GM12873 (cell line): Measurements from ENCODE around the gene DVL1.

Experiments used
- CTCF ChIP-seq: IDR thresholded peaks from 2 replicates; pipeline ENCODE4 v1.5.1; 2012; ENCODE audit warnings: low read depth, mild to moderate bottlenecking, moderate library complexity, low read length, control low read depth; ENCODE audit not compliant: insufficient read depth; ENCODE audit errors: missing control alignments

The DVL1 gene

GRCh38 chr1:1371746-1372711, 22.8 kb upstream of the DVL1 start:
- peak; percentile 95 for TF ChIP-seq CTCF

GRCh38 chr1:1371364-1371745, 22.1 kb upstream of the DVL1 start:
- TF ChIP-seq CTCF = no peak

GRCh38 chr1:1370771-1371300, 21.6 kb upstream of the DVL1 start:
- TF ChIP-seq CTCF = no peak

- TF ChIP-seq CTCF = no peak
Measured at GRCh38 chr1:1367315-1367714, 18.1 kb upstream of the DVL1 start.

- TF ChIP-seq CTCF = no peak
Measured at GRCh38 chr1:1366699-1367066, 17.5 kb upstream of the DVL1 start.

- TF ChIP-seq CTCF = no peak
Measured at GRCh38 chr1:1365875-1366698, 16.9 kb upstream of the DVL1 start.

- no peak for TF ChIP-seq CTCF
Measured at GRCh38 chr1:1364266-1364665, 15.0 kb upstream of the DVL1 start.
